ENCODE measurements around the gene SNTN.

- TF ChIP-seq CTCF (IDR thresholded peaks at IDR 0.05), result no peak
- TF ChIP-seq POLR2A (IDR thresholded peaks at IDR 0.05), result no peak
Observed at GRCh38 chr3:63642488-63642887, 10.0 kb upstream of the SNTN start.

Measured in gastroesophageal sphincter (tissue), 3 donors.